Measurements from ENCODE around the gene ACSL1. TPM values are rescaled to one million over a fixed set of nuclear protein-coding genes. Genes with fewer than 3 reads are reported as not detected.

The ACSL1 gene
- total and polyA plus RNA-seq, 9 of the 15 experiments (the other 6 are each of a cell fraction or from before 2014, with no cell fraction given): 6.7 to 24.1 (median 15.0) TPM

DNA sequence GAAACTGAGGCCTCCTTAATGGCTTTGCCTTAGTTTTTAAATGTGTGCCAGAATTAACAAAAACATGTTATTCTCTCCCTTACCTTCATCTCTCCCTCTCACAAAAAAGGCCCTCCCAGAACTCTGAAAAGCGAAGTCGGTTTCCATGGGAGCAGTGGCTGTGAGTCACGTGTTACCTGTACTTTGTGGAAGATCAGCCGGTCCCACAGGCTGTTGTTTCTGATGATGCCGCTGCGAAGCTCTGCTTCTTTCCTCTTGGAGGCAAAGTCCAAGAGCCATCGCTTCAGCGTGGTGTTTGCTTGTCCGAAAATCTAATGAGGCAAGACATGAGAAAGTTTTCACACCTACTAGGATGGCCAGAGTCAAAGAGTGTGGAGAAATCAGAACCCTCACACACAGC, 59.3 kb downstream of the ACSL1 start:
- whole genome bisulfite sequencing (ENCODE audit: insufficient coverage, low coverage, missing lambda C conversion rate): 86% methylated on average over 9 of the region's 9 CpGs
- ATAC-seq (no peak), DNase-seq (ENCODE audit: extremely low read depth in 1 of 4, low spot score in 3 of 4) (no peak), FAIRE-seq (no peak)
- Histone ChIP-seq H3K4me1 (replicated peaks in 1 of 2; ENCODE audit: control insufficient read depth in 2 of 2, insufficient read depth in 2 of 2, low read length in 2 of 2) (no peaks in the 10 kb centered on the region; a peak in 1 of 5 replicates), H3K4me2 (ENCODE audit: insufficient read depth, low read length) (no peak overlapping the region), H3K36me3 (ENCODE audit: control insufficient read depth, insufficient read depth, low read length) (peaks cover 16% of the 10 kb centered on the region; the same call in 1 of the 3 replicates), H3K9me1 (ENCODE audit: control insufficient read depth, insufficient read depth, low read length) (no peaks in the 10 kb centered on the region), H3K27ac (ENCODE audit: extremely low read depth, low read depth, low read length) (no peak overlapping the region), H3K79me2 (ENCODE audit: control insufficient read depth, insufficient read depth, low read length) (no peaks in the 10 kb centered on the region), H3K4me3 (no peak overlapping the region), H2AFZ (ENCODE audit: low read depth, low read length) (no peak overlapping the region), H3K9ac (ENCODE audit: insufficient read depth in 1 of 2, low read depth in 2 of 2, low read length in 2 of 2) (no peak overlapping the region), H3K27me3 (ENCODE audit: control insufficient read depth in 2 of 2, insufficient read depth in 2 of 2, low read length in 2 of 2) (no peaks in the 10 kb centered on the region), H3K9me3 (replicated peaks; ENCODE audit: control insufficient read depth, insufficient read depth, low read depth, low read length) (no peaks in the 10 kb centered on the region), H4K20me1 (replicated peaks; ENCODE audit: control insufficient read depth, insufficient read depth, low read length) (no peaks in the 10 kb centered on the region)
- in situ Hi-C loops (cut with MboI) (no loop called here), intact Hi-C loops (cut with micrococcal nuclease) (no loop called here)
- no peak for TF ChIP-seq ARID1B (IDR thresholded peaks at IDR 0.05)
- no peak for TF ChIP-seq ILF3 (IDR thresholded peaks at IDR 0.05; ENCODE audit: borderline replicate concordance)
- TF ChIP-seq DDX20 (tag; IDR thresholded peaks at IDR 0.05; ENCODE audit: low read depth): no peak
- TF ChIP-seq DIDO1 (tag; IDR thresholded peaks at IDR 0.05; ENCODE audit: low read depth): no peak
- no peak for TF ChIP-seq ATF7 (IDR thresholded peaks at IDR 0.05)
- no peak for TF ChIP-seq KHSRP (IDR thresholded peaks at IDR 0.05)
- TF ChIP-seq MEF2D (tag; conservative IDR thresholded peaks at IDR 0.05; ENCODE audit: low read depth): no peak
- TF ChIP-seq ZNF699 (CRISPR knock-in tag; IDR thresholded peaks at IDR 0.05; ENCODE audit: insufficient replicate concordance): no peak
- TF ChIP-seq RFX7 (CRISPR knock-in tag; IDR thresholded peaks at IDR 0.05): no peak
- TF ChIP-seq, protein P1, sequence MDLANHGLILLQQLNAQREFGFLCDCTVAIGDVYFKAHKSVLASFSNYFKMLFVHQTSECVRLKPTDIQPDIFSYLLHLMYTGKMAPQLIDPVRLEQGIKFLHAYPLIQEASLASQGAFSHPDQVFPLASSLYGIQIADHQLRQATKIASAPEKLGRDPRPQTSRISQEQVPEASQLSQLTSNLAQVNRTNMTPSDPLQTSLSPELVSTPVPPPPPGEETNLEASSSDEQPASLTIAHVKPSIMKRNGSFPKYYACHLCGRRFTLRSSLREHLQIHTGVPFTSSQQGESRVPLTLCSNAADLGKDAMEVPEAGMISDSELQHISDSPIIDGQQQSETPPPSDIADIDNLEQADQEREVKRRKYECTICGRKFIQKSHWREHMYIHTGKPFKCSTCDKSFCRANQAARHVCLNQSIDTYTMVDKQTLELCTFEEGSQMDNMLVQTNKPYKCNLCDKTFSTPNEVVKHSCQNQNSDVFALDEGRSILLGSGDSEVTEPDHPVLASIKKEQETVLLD (IDR thresholded peaks at IDR 0.05): no peak
- no peak for TF ChIP-seq SAFB (IDR thresholded peaks at IDR 0.05; ENCODE audit: borderline replicate concordance, low read depth, low read length)
- TF ChIP-seq FOXJ2 (tag; IDR thresholded peaks at IDR 0.05): no peak
- TF ChIP-seq FOXP1 (CRISPR knock-in tag; IDR thresholded peaks at IDR 0.05): no peak
- TF ChIP-seq, protein P2, sequence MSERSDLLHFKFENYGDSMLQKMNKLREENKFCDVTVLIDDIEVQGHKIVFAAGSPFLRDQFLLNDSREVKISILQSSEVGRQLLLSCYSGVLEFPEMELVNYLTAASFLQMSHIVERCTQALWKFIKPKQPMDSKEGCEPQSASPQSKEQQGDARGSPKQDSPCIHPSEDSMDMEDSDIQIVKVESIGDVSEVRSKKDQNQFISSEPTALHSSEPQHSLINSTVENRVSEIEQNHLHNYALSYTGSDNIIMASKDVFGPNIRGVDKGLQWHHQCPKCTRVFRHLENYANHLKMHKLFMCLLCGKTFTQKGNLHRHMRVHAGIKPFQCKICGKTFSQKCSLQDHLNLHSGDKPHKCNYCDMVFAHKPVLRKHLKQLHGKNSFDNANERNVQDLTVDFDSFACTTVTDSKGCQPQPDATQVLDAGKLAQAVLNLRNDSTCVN (CRISPR knock-in tag; IDR thresholded peaks at IDR 0.05): no peak
- no peak for TF ChIP-seq ZC3H8 (IDR thresholded peaks at IDR 0.05)
- TF ChIP-seq ZNF445 (CRISPR knock-in tag; IDR thresholded peaks at IDR 0.05; ENCODE audit: low read depth): no peak
- no peak for TF ChIP-seq ZNF384 (IDR thresholded peaks at IDR 0.05; ENCODE audit: low read depth, low read length)
- POLR2A ChIA-PET: interaction anchor here (0.6 kb wide), 1 partner anchor 53 kb away, joined by 3 read pairs; no protein-coding TSS in a partner anchor
- CTCF ChIA-PET (ENCODE audit: low intra/inter-chr PET ratio): no interaction called here
- no TSS peak for BruUV-seq (replicated peaks)

All from K562 (cell line).